Measurements from ENCODE around the gene TP53AIP1. TPM values are rescaled to one million over a fixed set of nuclear protein-coding genes. Genes with fewer than 3 reads are reported as not detected.

Gene TP53AIP1
- total and polyA plus RNA-seq, 2 experiments from 2014 or later: 0.07 TPM; not detected in 1

GRCh38 chr11:128905345-128906184 is 37.1 kb downstream of the TP53AIP1 start:
- H4K20me1 ChIP-seq (replicated peaks; ENCODE audit: insufficient read depth): peaks cover 9% of the 10 kb centered on the region
- Mint-ChIP-seq H3K4me1 (peaks cover 34% of the 10 kb centered on the region), H3K9me3 (peaks cover 6% of the 10 kb centered on the region; the same call in 2 of the 3 replicates), H3K36me3 (ENCODE audit: low read depth) (no peaks in the 10 kb centered on the region; the same call in 2 of the 3 replicates), H3K27me3 (ENCODE audit: insufficient read depth, low read depth, poor library complexity) (peaks cover 68% of the 10 kb centered on the region), H3K4me3 (peak overlapping the region; percentile 77), H3K27ac (no peak overlapping the region)
- H3K4me3 ChIP-seq: peak overlapping the region; percentile 68
- no peaks in the 10 kb centered on the region for H3K36me3 ChIP-seq (ENCODE audit: insufficient read depth)
- H3K27ac ChIP-seq (ENCODE audit: low read depth): no peak overlapping the region
- ATAC-seq (peak; percentile 51), DNase-seq (ENCODE audit: low spot score) (peak; percentile 84)
- H3K4me1 ChIP-seq (ENCODE audit: insufficient read depth): peaks cover 37% of the 10 kb centered on the region
- peak overlapping the region; percentile 91 for H2AFZ ChIP-seq
- no peak for TF ChIP-seq STAT1 (IDR thresholded peaks at IDR 0.05; ENCODE audit: unreplicated experiment)
- TF ChIP-seq CTCF (conservative IDR thresholded peaks at IDR 0.05; ENCODE audit: low read depth in 2 of 2): peak; percentile 64 to 66
- TF ChIP-seq CREB1 (CRISPR knock-in tag; IDR thresholded peaks at IDR 0.05; ENCODE audit: low read depth): no peak
- H3K9me2 ChIP-seq (ENCODE audit: insufficient read depth): no peaks in the 10 kb centered on the region
- no peaks in the 10 kb centered on the region for H3K79me2 ChIP-seq (replicated peaks; ENCODE audit: insufficient read depth)
- H3K27me3 ChIP-seq (ENCODE audit: insufficient read depth): peaks cover 79% of the 10 kb centered on the region
- peaks cover 24% of the 10 kb centered on the region; the same call in 1 of the 2 replicates for H3F3A ChIP-seq (replicated peaks; ENCODE audit: low read depth)
- peak overlapping the region; percentile 84 for H3K4me2 ChIP-seq

DNA sequence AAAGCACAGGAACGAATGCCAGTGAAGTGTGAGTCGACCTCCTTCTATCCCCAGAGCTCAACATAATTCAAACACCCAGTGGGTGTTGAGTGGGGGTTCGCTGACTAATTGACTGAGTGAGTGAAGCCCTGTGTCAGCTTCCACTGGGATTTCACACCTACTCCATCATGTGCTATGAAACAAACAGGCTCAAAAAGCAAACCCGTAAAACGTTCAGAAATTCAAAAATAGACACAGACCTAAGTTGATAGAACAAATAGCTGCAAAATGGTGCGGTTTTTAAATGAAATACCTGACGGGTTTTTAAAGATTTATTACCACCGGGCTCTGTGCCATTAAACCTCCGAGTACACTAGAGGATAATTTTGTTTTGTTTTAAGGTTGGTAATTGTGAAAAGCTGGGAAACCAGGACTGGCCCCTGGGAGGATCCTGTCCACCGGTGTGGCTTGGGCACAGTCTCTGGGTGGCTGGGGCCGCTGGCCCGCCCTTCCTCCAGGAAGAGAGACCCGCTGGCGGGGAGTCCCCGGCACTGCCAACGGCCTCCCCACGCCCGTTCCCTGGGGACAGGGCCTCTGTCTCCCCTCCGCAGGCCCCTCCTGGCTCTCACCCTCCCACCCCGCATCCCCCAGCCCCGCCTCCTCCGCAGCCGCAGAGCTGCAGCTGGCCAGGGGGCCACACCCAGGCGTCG is 37.9 kb downstream of the TP53AIP1 start:
- no peaks in the 10 kb centered on the region for H3K36me3 ChIP-seq (ENCODE audit: insufficient read depth)
- peaks cover 9% of the 10 kb centered on the region for H4K20me1 ChIP-seq (replicated peaks; ENCODE audit: insufficient read depth)
- H3K27ac ChIP-seq (ENCODE audit: low read depth): no peak overlapping the region
- peaks cover 6% of the 10 kb centered on the region; the same call in 2 of the 3 replicates for H3K9me3 Mint-ChIP-seq
- peaks cover 34% of the 10 kb centered on the region for H3K4me1 Mint-ChIP-seq
- DNase-seq (ENCODE audit: low spot score) (peak; percentile 44), ATAC-seq (peak; percentile 35)
- peaks cover 87% of the 10 kb centered on the region for H3K27me3 ChIP-seq (ENCODE audit: insufficient read depth)
- no peaks in the 10 kb centered on the region for H3K79me2 ChIP-seq (replicated peaks; ENCODE audit: insufficient read depth)
- H3K27ac Mint-ChIP-seq: no peak overlapping the region
- H3K36me3 Mint-ChIP-seq (ENCODE audit: low read depth): no peaks in the 10 kb centered on the region; the same call in 2 of the 3 replicates
- H3K9me2 ChIP-seq (ENCODE audit: insufficient read depth): no peaks in the 10 kb centered on the region
- peak overlapping the region; percentile 91 for H2AFZ ChIP-seq
- peak overlapping the region; percentile 84 for H3K4me2 ChIP-seq
- peak overlapping the region; percentile 77 for H3K4me3 Mint-ChIP-seq
- peaks cover 76% of the 10 kb centered on the region for H3K27me3 Mint-ChIP-seq (ENCODE audit: insufficient read depth, low read depth, poor library complexity)
- H3F3A ChIP-seq (replicated peaks; ENCODE audit: low read depth): peaks cover 24% of the 10 kb centered on the region; the same call in 1 of the 2 replicates
- peaks cover 37% of the 10 kb centered on the region for H3K4me1 ChIP-seq (ENCODE audit: insufficient read depth)
- peak overlapping the region; percentile 68 for H3K4me3 ChIP-seq
- TF ChIP-seq EZH2 (IDR thresholded peaks at IDR 0.05; ENCODE audit: low read depth, unreplicated experiment): peak; percentile 55
- no peak for TF ChIP-seq CTCF (conservative IDR thresholded peaks at IDR 0.05; ENCODE audit: low read depth in 2 of 2)
- no peak for TF ChIP-seq NANOG (IDR thresholded peaks at IDR 0.05; ENCODE audit: borderline replicate concordance)
- TF ChIP-seq, protein P1, sequence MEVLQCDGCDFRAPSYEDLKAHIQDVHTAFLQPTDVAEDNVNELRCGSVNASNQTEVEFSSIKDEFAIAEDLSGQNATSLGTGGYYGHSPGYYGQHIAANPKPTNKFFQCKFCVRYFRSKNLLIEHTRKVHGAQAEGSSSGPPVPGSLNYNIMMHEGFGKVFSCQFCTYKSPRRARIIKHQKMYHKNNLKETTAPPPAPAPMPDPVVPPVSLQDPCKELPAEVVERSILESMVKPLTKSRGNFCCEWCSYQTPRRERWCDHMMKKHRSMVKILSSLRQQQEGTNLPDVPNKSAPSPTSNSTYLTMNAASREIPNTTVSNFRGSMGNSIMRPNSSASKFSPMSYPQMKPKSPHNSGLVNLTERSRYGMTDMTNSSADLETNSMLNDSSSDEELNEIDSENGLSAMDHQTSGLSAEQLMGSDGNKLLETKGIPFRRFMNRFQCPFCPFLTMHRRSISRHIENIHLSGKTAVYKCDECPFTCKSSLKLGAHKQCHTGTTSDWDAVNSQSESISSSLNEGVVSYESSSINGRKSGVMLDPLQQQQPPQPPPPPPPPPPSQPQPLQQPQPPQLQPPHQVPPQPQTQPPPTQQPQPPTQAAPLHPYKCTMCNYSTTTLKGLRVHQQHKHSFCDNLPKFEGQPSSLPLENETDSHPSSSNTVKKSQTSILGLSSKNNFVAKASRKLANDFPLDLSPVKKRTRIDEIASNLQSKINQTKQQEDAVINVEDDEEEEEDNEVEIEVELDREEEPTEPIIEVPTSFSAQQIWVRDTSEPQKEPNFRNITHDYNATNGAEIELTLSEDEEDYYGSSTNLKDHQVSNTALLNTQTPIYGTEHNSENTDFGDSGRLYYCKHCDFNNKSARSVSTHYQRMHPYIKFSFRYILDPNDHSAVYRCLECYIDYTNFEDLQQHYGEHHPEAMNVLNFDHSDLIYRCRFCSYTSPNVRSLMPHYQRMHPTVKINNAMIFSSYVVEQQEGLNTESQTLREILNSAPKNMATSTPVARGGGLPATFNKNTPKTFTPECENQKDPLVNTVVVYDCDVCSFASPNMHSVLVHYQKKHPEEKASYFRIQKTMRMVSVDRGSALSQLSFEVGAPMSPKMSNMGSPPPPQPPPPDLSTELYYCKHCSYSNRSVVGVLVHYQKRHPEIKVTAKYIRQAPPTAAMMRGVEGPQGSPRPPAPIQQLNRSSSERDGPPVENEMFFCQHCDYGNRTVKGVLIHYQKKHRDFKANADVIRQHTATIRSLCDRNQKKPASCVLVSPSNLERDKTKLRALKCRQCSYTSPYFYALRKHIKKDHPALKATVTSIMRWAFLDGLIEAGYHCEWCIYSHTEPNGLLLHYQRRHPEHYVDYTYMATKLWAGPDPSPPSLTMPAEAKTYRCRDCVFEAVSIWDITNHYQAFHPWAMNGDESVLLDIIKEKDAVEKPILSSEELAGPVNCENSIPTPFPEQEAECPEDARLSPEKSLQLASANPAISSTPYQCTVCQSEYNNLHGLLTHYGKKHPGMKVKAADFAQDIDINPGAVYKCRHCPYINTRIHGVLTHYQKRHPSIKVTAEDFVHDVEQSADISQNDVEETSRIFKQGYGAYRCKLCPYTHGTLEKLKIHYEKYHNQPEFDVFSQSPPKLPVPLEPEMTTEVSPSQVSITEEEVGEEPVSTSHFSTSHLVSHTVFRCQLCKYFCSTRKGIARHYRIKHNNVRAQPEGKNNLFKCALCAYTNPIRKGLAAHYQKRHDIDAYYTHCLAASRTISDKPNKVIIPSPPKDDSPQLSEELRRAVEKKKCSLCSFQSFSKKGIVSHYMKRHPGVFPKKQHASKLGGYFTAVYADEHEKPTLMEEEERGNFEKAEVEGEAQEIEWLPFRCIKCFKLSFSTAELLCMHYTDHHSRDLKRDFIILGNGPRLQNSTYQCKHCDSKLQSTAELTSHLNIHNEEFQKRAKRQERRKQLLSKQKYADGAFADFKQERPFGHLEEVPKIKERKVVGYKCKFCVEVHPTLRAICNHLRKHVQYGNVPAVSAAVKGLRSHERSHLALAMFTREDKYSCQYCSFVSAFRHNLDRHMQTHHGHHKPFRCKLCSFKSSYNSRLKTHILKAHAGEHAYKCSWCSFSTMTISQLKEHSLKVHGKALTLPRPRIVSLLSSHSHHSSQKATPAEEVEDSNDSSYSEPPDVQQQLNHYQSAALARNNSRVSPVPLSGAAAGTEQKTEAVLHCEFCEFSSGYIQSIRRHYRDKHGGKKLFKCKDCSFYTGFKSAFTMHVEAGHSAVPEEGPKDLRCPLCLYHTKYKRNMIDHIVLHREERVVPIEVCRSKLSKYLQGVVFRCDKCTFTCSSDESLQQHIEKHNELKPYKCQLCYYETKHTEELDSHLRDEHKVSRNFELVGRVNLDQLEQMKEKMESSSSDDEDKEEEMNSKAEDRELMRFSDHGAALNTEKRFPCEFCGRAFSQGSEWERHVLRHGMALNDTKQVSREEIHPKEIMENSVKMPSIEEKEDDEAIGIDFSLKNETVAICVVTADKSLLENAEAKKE (CRISPR knock-in tag; IDR thresholded peaks at IDR 0.05): no peak

Data from GM23338 (cell line).